GM12874 (cell line): ENCODE results near the gene SRCAP.

Source experiments
- CTCF ChIP-seq: IDR thresholded peaks from 2 replicates; pipeline ENCODE4 v1.5.1; 2011; ENCODE audit warnings: low read depth, mild to moderate bottlenecking, control low read depth, low read length, moderate library complexity; ENCODE audit not compliant: insufficient read depth

The SRCAP gene

GRCh38 chr16:30655815-30656347 is 43.1 kb upstream of the SRCAP start:
- no peak for TF ChIP-seq CTCF

DNA sequence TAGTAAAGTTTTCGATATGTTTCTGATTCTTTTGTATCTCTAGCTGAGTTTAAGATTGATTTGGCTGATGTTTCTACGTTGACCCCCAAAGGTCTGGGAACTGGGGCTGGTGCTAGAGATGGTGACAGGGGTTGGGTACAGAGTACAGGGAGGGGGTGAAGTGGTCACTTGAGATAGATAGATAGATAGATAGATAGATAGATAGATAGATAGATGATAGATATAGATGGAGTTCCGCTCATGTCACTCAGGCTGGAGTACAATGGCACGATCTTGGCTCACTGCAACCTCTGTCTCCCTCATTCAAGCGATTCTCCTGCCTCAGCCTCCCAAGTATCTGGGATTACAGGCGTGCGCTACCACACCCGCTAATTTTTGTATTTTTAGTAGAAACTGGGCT is 42.6 kb upstream of the SRCAP start:
- TF ChIP-seq CTCF: no peak

GRCh38 chr16:30656974-30657865 is 41.8 kb upstream of the SRCAP start:
- TF ChIP-seq CTCF: no peak

DNA sequence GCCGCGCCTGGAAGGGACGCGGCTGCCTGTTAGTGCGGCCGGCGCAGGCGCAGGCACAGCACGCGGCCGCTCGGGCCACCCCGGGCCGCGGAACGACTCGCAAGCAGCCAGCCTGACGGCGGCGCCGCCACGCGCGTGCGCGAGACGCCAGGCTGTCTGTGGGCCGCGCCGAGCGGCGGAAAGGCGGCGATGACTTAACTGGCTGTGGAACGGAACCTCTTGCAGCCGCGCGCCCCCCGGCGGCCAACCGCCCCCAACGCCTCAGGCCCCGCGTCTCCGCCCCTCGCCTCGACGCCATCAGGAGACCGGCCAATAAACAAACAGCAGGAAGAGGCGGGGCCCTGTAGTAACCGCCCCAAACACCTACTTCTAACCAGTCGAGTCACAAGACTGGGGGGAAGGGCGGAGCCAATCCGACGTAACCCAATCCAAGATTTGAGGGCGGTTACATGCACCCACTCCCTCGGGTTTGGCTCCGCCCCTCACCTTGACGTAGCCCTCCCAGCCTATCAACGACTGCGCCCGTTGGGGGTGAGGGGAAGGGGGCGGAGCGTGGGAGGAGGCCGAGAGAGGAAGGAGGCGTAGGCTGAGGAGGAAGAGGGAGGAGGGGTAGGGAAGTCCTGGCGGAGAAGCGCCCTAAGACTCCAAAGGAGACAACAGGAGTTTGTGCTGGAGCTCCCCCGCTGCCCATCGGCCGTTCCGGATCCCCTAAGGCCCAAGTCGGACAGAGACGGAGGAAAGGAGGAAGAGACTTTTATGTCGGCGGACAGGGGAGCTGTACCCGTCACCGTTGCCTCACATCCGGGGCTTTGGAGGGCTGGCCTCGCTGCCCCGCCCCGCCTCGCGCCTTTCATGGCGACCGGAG is 40.9 kb upstream of the SRCAP start, which contains the start of gene FBRS:
Gene FBRS (plus strand): TSS at position 566 of the 865 bp plus-strand sequence. CDS start 1,088 bp downstream, outside the sequence.
- TF ChIP-seq CTCF: peak; percentile 89

DNA sequence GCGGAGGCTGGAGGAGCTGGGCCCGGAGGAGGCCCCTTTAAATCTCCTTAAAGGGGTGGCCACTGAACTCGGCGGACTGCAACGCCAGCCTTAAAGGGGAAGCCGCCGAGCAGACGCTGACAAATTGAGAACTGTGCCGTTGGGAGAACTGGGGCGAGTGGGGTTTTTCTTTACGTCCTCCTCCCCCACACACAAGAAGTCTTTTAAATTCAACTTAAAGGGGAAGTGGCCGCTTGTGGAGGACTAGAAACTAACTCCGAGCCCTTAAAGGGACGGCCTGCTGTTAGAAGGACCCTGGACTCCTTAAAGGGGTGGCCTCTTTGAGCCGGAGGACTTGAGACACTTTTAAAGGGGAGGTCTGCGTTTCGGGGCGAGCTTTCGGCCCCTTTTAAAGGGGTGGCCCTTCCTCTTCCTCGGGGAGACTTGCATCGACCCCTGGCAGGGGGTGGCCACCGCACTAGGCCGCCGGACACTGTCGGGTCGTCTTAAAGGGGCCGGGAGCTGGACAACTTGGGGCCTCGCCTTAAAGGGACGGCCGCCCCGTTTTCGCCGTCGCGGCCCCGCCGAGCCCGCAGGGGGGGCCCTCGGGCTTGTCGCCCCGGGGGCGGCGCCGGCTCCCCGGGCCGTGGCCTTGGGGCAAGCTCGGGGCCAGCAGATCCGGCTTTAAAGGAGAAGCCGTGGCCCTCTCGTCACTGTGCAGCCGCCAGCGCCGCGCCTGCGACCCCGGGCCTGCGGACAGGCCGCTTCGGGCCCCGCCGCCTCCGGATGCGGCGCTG is 40.1 kb upstream of the SRCAP start:
- TF ChIP-seq CTCF: peak; percentile 31

- no peak for TF ChIP-seq CTCF
These were observed 39.2 kb upstream of the SRCAP start for GRCh38 chr16:30659507-30660423.
